Measurements from ENCODE around the gene ZNF511. TPM values are rescaled to one million over a fixed set of nuclear protein-coding genes. Genes with fewer than 3 reads are reported as not detected.

Gene ZNF511
- total and polyA plus RNA-seq, 9 of the 15 experiments (the other 6 are each of a cell fraction or from before 2014, with no cell fraction given) = 0.61 to 69.3 (median 40.1) TPM

DNA sequence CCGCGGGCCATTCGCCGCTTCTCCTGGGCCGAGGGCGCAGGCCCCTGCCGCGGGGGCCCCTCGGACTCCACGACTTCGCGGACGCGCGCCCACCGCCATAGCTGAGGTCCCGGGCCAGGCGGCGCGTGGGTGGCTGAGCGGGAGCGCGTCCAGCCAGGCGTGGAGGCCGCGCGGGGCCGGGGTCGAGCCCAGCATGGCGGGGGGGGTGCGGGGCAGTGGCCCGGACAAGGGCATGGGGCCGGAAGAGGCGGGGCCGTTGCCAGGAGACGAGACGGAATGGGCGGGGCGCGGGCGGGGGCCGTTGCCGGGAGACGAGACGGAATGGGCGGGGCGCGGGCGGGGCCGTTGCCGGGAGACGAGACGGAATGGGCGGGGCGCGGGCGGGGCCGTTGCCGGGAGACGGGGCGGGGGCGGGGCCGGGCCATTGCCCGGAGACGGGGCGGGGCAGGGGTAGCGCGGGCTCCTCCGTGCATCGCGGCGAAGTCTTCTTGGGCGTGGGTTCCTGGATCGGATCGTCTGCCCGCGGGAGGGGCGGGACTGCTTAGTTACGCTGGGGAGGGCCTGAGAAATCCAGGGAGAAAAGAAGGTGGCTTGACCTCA, 46.9 kb upstream of the ZNF511 start (continued):
- no peak for TF ChIP-seq COPS2 (conservative IDR thresholded peaks at IDR 0.05)
- TF ChIP-seq SLC30A9 (CRISPR knock-in tag; IDR thresholded peaks at IDR 0.05) = no peak
- no peak for TF ChIP-seq GATAD2A (IDR thresholded peaks at IDR 0.05)
- TF ChIP-seq ZFP1 (CRISPR knock-in tag; IDR thresholded peaks at IDR 0.05) = no peak
- TF ChIP-seq, protein P1, sequence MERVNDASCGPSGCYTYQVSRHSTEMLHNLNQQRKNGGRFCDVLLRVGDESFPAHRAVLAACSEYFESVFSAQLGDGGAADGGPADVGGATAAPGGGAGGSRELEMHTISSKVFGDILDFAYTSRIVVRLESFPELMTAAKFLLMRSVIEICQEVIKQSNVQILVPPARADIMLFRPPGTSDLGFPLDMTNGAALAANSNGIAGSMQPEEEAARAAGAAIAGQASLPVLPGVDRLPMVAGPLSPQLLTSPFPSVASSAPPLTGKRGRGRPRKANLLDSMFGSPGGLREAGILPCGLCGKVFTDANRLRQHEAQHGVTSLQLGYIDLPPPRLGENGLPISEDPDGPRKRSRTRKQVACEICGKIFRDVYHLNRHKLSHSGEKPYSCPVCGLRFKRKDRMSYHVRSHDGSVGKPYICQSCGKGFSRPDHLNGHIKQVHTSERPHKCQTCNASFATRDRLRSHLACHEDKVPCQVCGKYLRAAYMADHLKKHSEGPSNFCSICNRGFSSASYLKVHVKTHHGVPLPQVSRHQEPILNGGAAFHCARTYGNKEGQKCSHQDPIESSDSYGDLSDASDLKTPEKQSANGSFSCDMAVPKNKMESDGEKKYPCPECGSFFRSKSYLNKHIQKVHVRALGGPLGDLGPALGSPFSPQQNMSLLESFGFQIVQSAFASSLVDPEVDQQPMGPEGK (CRISPR knock-in tag; IDR thresholded peaks at IDR 0.05; ENCODE audit: borderline replicate concordance) = no peak
- no peak for TF ChIP-seq ZNF232 (CRISPR knock-in tag; IDR thresholded peaks at IDR 0.05)
- peak; percentile 85 for TF ChIP-seq GABPA (tag; conservative IDR thresholded peaks at IDR 0.05; ENCODE audit: low read depth)
- no peak for TF ChIP-seq C11orf30 (IDR thresholded peaks at IDR 0.05; ENCODE audit: low read depth)
- TF ChIP-seq EWSR1 (IDR thresholded peaks at IDR 0.05; ENCODE audit: borderline replicate concordance, low read depth, partially characterized antibody) = no peak
- TF ChIP-seq, protein P2, sequence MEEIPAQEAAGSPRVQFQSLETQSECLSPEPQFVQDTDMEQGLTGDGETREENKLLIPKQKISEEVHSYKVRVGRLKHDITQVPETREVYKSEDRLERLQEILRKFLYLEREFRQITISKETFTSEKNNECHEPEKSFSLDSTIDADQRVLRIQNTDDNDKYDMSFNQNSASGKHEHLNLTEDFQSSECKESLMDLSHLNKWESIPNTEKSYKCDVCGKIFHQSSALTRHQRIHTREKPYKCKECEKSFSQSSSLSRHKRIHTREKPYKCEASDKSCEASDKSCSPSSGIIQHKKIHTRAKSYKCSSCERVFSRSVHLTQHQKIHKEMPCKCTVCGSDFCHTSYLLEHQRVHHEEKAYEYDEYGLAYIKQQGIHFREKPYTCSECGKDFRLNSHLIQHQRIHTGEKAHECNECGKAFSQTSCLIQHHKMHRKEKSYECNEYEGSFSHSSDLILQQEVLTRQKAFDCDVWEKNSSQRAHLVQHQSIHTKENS (CRISPR knock-in tag; IDR thresholded peaks at IDR 0.05) = no peak
- no peak for TF ChIP-seq PRDM10 (IDR thresholded peaks at IDR 0.05; ENCODE audit: partially characterized antibody)
- TF ChIP-seq HDAC1 (IDR thresholded peaks at IDR 0.05) = no peak
- TF ChIP-seq FIP1L1 (IDR thresholded peaks at IDR 0.05; ENCODE audit: low read depth, low read length, poor library complexity, severe bottlenecking) = peak; percentile 14
- TF ChIP-seq HMGN3 (IDR thresholded peaks at IDR 0.05; ENCODE audit: borderline replicate concordance, extremely low read depth, insufficient read length, low read depth, low read length) = peak; percentile 7
- TF ChIP-seq CHCHD3 (CRISPR knock-in tag; IDR thresholded peaks at IDR 0.05) = no peak
- TF ChIP-seq ZNF644 (tag; IDR thresholded peaks at IDR 0.05; ENCODE audit: low read depth) = no peak
- peak; percentile 54 for TF ChIP-seq ZFX (CRISPR knock-in tag; IDR thresholded peaks at IDR 0.05)
- TF ChIP-seq, protein P3, sequence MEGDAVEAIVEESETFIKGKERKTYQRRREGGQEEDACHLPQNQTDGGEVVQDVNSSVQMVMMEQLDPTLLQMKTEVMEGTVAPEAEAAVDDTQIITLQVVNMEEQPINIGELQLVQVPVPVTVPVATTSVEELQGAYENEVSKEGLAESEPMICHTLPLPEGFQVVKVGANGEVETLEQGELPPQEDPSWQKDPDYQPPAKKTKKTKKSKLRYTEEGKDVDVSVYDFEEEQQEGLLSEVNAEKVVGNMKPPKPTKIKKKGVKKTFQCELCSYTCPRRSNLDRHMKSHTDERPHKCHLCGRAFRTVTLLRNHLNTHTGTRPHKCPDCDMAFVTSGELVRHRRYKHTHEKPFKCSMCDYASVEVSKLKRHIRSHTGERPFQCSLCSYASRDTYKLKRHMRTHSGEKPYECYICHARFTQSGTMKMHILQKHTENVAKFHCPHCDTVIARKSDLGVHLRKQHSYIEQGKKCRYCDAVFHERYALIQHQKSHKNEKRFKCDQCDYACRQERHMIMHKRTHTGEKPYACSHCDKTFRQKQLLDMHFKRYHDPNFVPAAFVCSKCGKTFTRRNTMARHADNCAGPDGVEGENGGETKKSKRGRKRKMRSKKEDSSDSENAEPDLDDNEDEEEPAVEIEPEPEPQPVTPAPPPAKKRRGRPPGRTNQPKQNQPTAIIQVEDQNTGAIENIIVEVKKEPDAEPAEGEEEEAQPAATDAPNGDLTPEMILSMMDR (IDR thresholded peaks at IDR 0.05 in 2 of 3, conservative IDR thresholded peaks at IDR 0.05 in 1 of 3; ENCODE audit: insufficient read depth in 2 of 3, low read depth in 1 of 3, low read length in 3 of 3) = no peak
- TF ChIP-seq PHF8 (IDR thresholded peaks at IDR 0.05; ENCODE audit: borderline replicate concordance, low read length) = peak; percentile 64; the same call in 1 of the 2 replicates
- TF ChIP-seq TFAM (CRISPR knock-in tag; conservative IDR thresholded peaks at IDR 0.05) = no peak

Measured in K562 (cell line).